SU-DHL-6 (cell line): ENCODE data around the gene KCNJ4.

Source experiments
- CTCF ChIP-seq: fragments of 200-600 bp; sonication (generic); IDR thresholded peaks from one replicate; pipeline ENCODE4 v1.5.1; 2017; ENCODE audit warnings: antibody characterized with exemption, mild to moderate bottlenecking, low read length, moderate library complexity; ENCODE audit not compliant: insufficient read depth, poor library complexity, severe bottlenecking
- EZH2phosphoT487 ChIP-seq: fragments of 200-600 bp; sonication (generic), shearing (Covaris generic); conservative IDR thresholded peaks from 2 replicates; pipeline ENCODE4 v1.6.1; 2018; ENCODE audit warnings: mild to moderate bottlenecking, antibody characterized with exemption, low read length, moderate library complexity, mixed read lengths

- TF ChIP-seq CTCF (no peak), EZH2phosphoT487 (no peak)
Measured at GRCh38 chr22:38452373-38453065, 2.5 kb downstream of the KCNJ4 start.
